ENCODE data around the gene SPEM3.

Gene SPEM3

DNA sequence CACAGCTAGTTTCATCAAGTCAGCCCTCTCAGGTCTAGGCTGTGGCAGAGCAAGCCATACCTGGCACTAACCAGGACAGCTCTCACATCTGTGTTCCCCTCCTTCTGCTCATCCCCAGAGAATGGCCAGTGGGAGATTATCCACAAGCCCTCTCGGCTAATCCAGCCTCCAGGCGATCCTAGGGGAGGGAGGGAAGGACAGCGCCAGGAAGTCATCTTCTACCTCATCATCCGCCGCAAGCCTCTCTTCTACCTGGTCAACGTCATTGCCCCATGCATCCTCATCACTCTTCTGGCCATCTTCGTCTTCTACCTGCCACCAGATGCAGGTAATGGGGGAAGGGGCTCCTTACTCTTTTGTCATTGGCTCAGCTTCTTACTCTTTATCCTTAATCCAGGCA lies 19.8 kb downstream of the SPEM3 start:
- H3K9ac ChIP-seq (ENCODE audit: low read length): no peak overlapping the region
- no peak overlapping the region for H3K4me3 ChIP-seq (ENCODE audit: insufficient read depth in 1 of 2, low read depth in 1 of 2, low read length in 2 of 2)
- H2AFZ ChIP-seq (ENCODE audit: low read depth, low read length): no peak overlapping the region
- no peak overlapping the region for H2BK120ac ChIP-seq (ENCODE audit: low read depth, low read length)
- H3K14ac ChIP-seq (ENCODE audit: low read length in 2 of 2): no peak overlapping the region
- H3K4ac ChIP-seq (ENCODE audit: low read depth in 1 of 2, low read length in 2 of 2): no peak overlapping the region
- no peak overlapping the region for H4K91ac ChIP-seq (ENCODE audit: low read length)
- H3K4me1 ChIP-seq (ENCODE audit: control insufficient read depth, insufficient read depth, low read depth, low read length): peaks cover 16% of the 10 kb centered on the region
- H3K18ac ChIP-seq (ENCODE audit: low read depth in 1 of 2, low read length in 2 of 2): no peak overlapping the region
- no peak overlapping the region for H3K4me2 ChIP-seq (ENCODE audit: low read length, poor library complexity, severe bottlenecking)
- no peak for DNase-seq
- H3K27me3 ChIP-seq (ENCODE audit: control insufficient read depth in 1 of 2, insufficient read depth in 1 of 2, low read length in 2 of 2): peaks cover 29 to 37% of the 10 kb centered on the region in 2 experiments
- no peak overlapping the region for H2BK15ac ChIP-seq (ENCODE audit: low read depth, poor library complexity, severe bottlenecking)
- H4K8ac ChIP-seq (ENCODE audit: low read length): no peak overlapping the region
- H2AK5ac ChIP-seq (ENCODE audit: low read length, severe bottlenecking): no peak overlapping the region
- H3K36me3 ChIP-seq (ENCODE audit: control insufficient read depth in 1 of 2, insufficient read depth in 2 of 2, low read depth in 1 of 2, low read length in 2 of 2): no peaks in the 10 kb centered on the region
- H3K79me1 ChIP-seq (replicated peaks; ENCODE audit: low read length, poor library complexity, severe bottlenecking): no peaks in the 10 kb centered on the region
- H3K23ac ChIP-seq (ENCODE audit: low read length in 2 of 2): no peak overlapping the region
- no peak overlapping the region for H2BK5ac ChIP-seq (ENCODE audit: low read depth, low read length, poor library complexity, severe bottlenecking)
- no peaks in the 10 kb centered on the region for H3K9me3 ChIP-seq (ENCODE audit: control insufficient read depth, low read length)
- no peak overlapping the region for H2BK12ac ChIP-seq (ENCODE audit: low read length in 2 of 2)
- H3K27ac ChIP-seq (ENCODE audit: low read length, poor library complexity, severe bottlenecking): no peak overlapping the region
- WGBS: 76% methylated on average over 3 of the region's 7 CpGs

DNA sequence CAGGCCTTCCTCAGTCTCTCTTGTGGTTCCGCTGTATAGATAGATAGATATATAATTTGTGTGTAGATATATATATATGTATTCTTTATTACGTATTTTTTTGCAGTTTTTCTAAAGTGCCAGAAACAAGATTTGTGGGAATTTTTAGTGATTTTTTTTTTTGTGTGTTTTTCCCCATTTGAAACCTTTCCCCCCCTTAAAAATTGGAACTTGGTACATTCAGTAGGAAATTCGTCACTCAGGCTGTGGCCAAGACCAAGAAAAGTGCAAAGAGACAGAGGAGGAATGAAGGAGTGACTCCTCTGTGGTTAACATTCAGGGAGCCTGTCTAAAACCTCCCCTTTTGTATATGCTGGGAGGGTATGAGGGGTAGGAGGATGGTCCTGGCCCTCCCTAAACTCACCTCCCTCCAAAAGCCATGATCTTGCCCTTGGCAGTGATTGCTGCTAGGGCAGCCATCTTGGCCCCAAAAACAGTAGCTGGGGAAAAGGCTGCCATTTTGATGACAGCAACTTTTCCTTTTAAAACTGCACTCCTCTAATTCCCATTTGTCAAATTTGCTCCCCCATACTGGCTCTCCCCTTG lies 31.4 kb downstream of the SPEM3 start:
- no peak for DNase-seq
- no peak overlapping the region for H2BK120ac ChIP-seq (ENCODE audit: low read depth, low read length)
- peaks cover 26% of the 10 kb centered on the region for H3K79me1 ChIP-seq (replicated peaks; ENCODE audit: low read length, poor library complexity, severe bottlenecking)
- no peak overlapping the region for H3K18ac ChIP-seq (ENCODE audit: low read depth in 1 of 2, low read length in 2 of 2)
- H2AFZ ChIP-seq (ENCODE audit: low read depth, low read length): no peak overlapping the region
- H3K27me3 ChIP-seq (ENCODE audit: control insufficient read depth in 1 of 2, insufficient read depth in 1 of 2, low read length in 2 of 2): no peaks in the 10 kb centered on the region
- H4K91ac ChIP-seq (ENCODE audit: low read length): no peak overlapping the region
- no peak overlapping the region for H2BK5ac ChIP-seq (ENCODE audit: low read depth, low read length, poor library complexity, severe bottlenecking)
- H2BK15ac ChIP-seq (ENCODE audit: low read depth, poor library complexity, severe bottlenecking): no peak overlapping the region
- H3K27ac ChIP-seq (ENCODE audit: low read length, poor library complexity, severe bottlenecking): no peak overlapping the region
- no peak overlapping the region for H3K4me3 ChIP-seq (ENCODE audit: insufficient read depth in 1 of 2, low read depth in 1 of 2, low read length in 2 of 2)
- H3K36me3 ChIP-seq (ENCODE audit: control insufficient read depth in 1 of 2, insufficient read depth in 2 of 2, low read depth in 1 of 2, low read length in 2 of 2): peaks cover 34 to 38% of the 10 kb centered on the region in 2 experiments
- H3K14ac ChIP-seq (ENCODE audit: low read length in 2 of 2): no peak overlapping the region
- H4K8ac ChIP-seq (ENCODE audit: low read length): no peak overlapping the region
- H3K9ac ChIP-seq (ENCODE audit: low read length): no peak overlapping the region
- no peaks in the 10 kb centered on the region for H3K9me3 ChIP-seq (ENCODE audit: control insufficient read depth, low read length)
- no peak overlapping the region for H2BK12ac ChIP-seq (ENCODE audit: low read length in 2 of 2)
- peaks cover 7% of the 10 kb centered on the region for H3K4me1 ChIP-seq (ENCODE audit: control insufficient read depth, insufficient read depth, low read depth, low read length)
- no peak overlapping the region for H3K4me2 ChIP-seq (ENCODE audit: low read length, poor library complexity, severe bottlenecking)
- no peak overlapping the region for H3K23ac ChIP-seq (ENCODE audit: low read length in 2 of 2)
- no peak overlapping the region for H2AK5ac ChIP-seq (ENCODE audit: low read length, severe bottlenecking)
- WGBS: 80% methylated on average over 2 of the region's 3 CpGs
- no peak overlapping the region for H3K4ac ChIP-seq (ENCODE audit: low read depth in 1 of 2, low read length in 2 of 2)

DNA sequence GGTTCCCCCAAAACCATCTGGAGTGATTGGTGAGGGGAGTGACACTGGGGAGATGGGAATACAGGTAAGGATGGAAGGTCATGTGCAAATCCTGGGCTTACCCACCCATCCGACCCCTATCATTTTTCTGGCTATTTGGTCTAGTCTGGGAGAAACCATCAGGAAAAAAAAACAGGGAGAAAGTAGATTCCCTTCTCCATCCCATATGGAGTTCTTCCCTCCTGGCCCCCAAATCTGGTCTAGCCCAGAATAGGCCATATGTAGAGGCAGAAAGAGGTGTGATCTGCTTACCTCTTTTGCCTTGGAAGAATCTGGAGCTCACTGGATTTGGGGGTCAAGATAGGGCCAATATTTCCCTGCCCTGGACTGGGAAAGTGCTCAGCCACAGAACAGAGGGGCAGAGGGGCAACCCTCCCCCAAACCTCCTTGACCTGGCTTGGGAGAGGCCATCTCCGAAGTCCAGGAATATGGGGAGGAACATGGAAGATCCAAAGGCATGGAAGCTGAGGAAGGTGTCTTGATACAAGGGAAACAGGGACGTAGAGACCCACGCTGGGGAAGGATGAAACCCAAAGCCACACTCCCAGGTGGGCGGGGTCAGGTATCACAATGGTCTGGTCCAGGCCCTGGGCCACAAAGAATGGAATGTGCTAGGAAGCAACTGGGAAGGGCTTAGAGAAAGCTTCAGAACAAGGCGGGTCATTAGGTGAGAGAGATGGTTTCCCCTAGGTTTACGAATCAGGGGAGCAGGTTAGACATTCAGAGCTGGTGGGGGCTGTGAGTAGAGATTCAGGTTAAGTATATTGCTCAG lies 32.4 kb downstream of the SPEM3 start:
- Histone ChIP-seq H4K91ac (ENCODE audit: low read length) (no peak overlapping the region), H3K4me2 (ENCODE audit: low read length, poor library complexity, severe bottlenecking) (no peak overlapping the region), H3K36me3 (ENCODE audit: control insufficient read depth in 1 of 2, insufficient read depth in 2 of 2, low read depth in 1 of 2, low read length in 2 of 2) (peaks cover 41 to 43% of the 10 kb centered on the region in 2 experiments), H3K27me3 (ENCODE audit: control insufficient read depth in 1 of 2, insufficient read depth in 1 of 2, low read length in 2 of 2) (no peaks in the 10 kb centered on the region), H3K4me3 (ENCODE audit: insufficient read depth in 1 of 2, low read depth in 1 of 2, low read length in 2 of 2) (no peak overlapping the region), H4K8ac (ENCODE audit: low read length) (no peak overlapping the region), H2AFZ (ENCODE audit: low read depth, low read length) (no peak overlapping the region), H3K4me1 (ENCODE audit: control insufficient read depth, insufficient read depth, low read depth, low read length) (peaks cover 7% of the 10 kb centered on the region), H3K9ac (ENCODE audit: low read length) (no peak overlapping the region), H3K27ac (ENCODE audit: low read length, poor library complexity, severe bottlenecking) (no peak overlapping the region), H2AK5ac (ENCODE audit: low read length, severe bottlenecking) (no peak overlapping the region), H3K9me3 (ENCODE audit: control insufficient read depth, low read length) (no peaks in the 10 kb centered on the region), H2BK120ac (ENCODE audit: low read depth, low read length) (no peak overlapping the region), H3K79me1 (replicated peaks; ENCODE audit: low read length, poor library complexity, severe bottlenecking) (peaks cover 33% of the 10 kb centered on the region), H3K23ac (ENCODE audit: low read length in 2 of 2) (no peak overlapping the region), H2BK12ac (ENCODE audit: low read length in 2 of 2) (peak overlapping the region in 1 of 2 experiments; percentile 34), H2BK15ac (ENCODE audit: low read depth, poor library complexity, severe bottlenecking) (no peak overlapping the region), H2BK5ac (ENCODE audit: low read depth, low read length, poor library complexity, severe bottlenecking) (no peak overlapping the region), H3K14ac (ENCODE audit: low read length in 2 of 2) (no peak overlapping the region), H3K4ac (ENCODE audit: low read depth in 1 of 2, low read length in 2 of 2) (no peak overlapping the region), H3K18ac (ENCODE audit: low read depth in 1 of 2, low read length in 2 of 2) (no peak overlapping the region)
- WGBS: 89% methylated on average over 6 of the region's 7 CpGs
- no peak for DNase-seq

DNA sequence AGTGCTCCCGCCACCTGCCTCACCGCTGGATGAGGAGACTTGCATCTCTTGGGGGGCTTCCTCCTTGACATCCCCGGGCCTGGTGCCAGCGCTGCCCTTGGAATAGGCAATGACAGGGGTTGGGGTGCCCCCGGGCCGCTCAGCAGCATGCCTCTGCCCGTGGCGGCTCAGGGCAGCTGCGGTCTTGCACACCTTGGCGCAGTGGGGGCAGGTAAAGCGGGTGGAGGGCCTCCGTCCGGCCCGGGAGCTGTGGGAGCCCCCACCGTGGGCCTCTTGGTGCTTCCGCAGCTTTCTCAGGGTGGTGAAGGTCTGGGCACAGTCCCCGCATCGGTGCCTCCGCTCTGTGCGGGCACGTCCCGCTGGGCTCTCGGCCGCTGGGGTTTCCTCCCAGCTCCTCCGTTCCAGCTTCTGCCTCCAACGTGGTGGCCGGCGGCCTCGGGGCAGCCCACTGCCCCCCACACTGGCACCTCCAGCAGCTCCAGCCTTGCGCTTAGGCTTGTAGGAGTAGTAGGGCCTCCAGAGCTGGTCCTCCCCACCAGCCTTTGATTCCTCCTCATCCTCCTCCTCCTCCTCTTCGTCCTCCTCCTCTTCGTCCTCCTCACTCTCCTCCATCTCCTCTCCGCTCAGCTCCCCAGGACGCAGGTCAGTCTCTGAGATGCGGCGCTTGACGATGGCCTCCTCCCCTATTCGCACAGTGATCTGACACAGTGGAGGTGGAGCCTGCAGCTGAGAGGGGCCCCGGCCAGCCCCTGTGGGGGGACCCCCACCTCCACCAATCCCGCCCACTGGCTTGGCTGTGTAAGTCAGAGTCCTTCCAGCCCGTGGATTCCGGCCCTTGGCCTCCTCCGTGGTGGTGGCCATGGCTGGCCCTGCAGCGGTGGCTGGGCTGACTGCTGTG lies 34.1 kb downstream of the SPEM3 start:
- H2BK15ac ChIP-seq (ENCODE audit: low read depth, poor library complexity, severe bottlenecking): no peak overlapping the region
- no peak overlapping the region for H3K4ac ChIP-seq (ENCODE audit: low read depth in 1 of 2, low read length in 2 of 2)
- no peak overlapping the region for H3K9ac ChIP-seq (ENCODE audit: low read length)
- peaks cover 42% of the 10 kb centered on the region for H3K79me1 ChIP-seq (replicated peaks; ENCODE audit: low read length, poor library complexity, severe bottlenecking)
- H3K4me3 ChIP-seq (ENCODE audit: insufficient read depth in 1 of 2, low read depth in 1 of 2, low read length in 2 of 2): no peak overlapping the region
- no peak overlapping the region for H2BK12ac ChIP-seq (ENCODE audit: low read length in 2 of 2)
- H3K36me3 ChIP-seq (ENCODE audit: control insufficient read depth in 1 of 2, insufficient read depth in 2 of 2, low read depth in 1 of 2, low read length in 2 of 2): peaks cover 55 to 59% of the 10 kb centered on the region in 2 experiments
- H2AK5ac ChIP-seq (ENCODE audit: low read length, severe bottlenecking): no peak overlapping the region
- no peak overlapping the region for H2BK5ac ChIP-seq (ENCODE audit: low read depth, low read length, poor library complexity, severe bottlenecking)
- no peak overlapping the region for H4K91ac ChIP-seq (ENCODE audit: low read length)
- H3K4me2 ChIP-seq (ENCODE audit: low read length, poor library complexity, severe bottlenecking): no peak overlapping the region
- no peak overlapping the region for H3K18ac ChIP-seq (ENCODE audit: low read depth in 1 of 2, low read length in 2 of 2)
- H3K27me3 ChIP-seq (ENCODE audit: control insufficient read depth in 1 of 2, insufficient read depth in 1 of 2, low read length in 2 of 2): no peaks in the 10 kb centered on the region
- no peak overlapping the region for H3K14ac ChIP-seq (ENCODE audit: low read length in 2 of 2)
- H2BK120ac ChIP-seq (ENCODE audit: low read depth, low read length): no peak overlapping the region
- H4K8ac ChIP-seq (ENCODE audit: low read length): no peak overlapping the region
- no peak overlapping the region for H3K27ac ChIP-seq (ENCODE audit: low read length, poor library complexity, severe bottlenecking)
- no peak overlapping the region for H3K23ac ChIP-seq (ENCODE audit: low read length in 2 of 2)
- no peaks in the 10 kb centered on the region for H3K9me3 ChIP-seq (ENCODE audit: control insufficient read depth, low read length)
- WGBS: 96% methylated on average over 44 of the region's 44 CpGs
- no peak overlapping the region for H2AFZ ChIP-seq (ENCODE audit: low read depth, low read length)
- peaks cover 8% of the 10 kb centered on the region for H3K4me1 ChIP-seq (ENCODE audit: control insufficient read depth, insufficient read depth, low read depth, low read length)
- DNase-seq: no peak

Data from mesenchymal stem cell (in vitro differentiated cells and primary cell).